GM19351 (cell line): ENCODE measurements around the gene FCER1A.

Experiments
- ATAC-seq: cut with Tn5 transposase; IDR thresholded peaks from one replicate; pipeline ENCODE4 v1.9.1; 2021; ENCODE audit warnings: mild to moderate bottlenecking, moderate library complexity; ENCODE audit not compliant: unreplicated experiment

Gene FCER1A

DNA sequence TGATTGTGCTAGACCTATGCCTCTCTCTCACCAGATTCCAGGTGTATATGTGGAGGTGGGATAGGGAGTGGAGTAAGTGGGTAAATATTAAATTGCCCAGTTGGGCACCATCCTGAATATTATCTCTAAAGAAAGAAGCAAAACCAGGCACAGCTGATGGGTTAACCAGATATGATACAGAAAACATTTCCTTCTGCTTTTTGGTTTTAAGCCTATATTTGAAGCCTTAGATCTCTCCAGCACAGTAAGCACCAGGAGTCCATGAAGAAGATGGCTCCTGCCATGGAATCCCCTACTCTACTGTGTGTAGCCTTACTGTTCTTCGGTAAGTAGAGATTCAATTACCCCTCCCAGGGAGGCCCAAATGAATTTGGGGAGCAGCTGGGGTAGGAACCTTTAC lies at the start of gene FCER1A:
FCER1A (plus strand) TSS at position 242 of the 400 bp plus-strand sequence; CDS start at position 271, 29 bp downstream.
- no peak for ATAC-seq

DNA sequence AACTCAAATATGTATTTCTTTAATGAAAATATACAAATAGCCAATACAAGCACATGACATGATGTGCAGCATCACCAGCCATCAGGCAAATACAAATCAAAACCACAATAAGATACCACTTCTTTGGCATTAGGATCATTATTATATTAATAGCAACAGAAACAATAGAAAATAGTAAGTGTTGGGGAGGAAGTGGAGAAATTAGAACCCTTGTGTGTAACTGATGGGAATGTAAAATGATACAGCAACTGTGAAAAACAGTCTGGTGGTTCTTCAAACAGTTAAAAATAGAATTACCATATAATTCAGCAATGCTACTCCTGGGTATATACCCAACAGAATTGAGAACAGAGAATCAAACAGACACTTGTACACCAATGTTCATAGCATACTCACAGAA lies 40.8 kb upstream of the FCER1A start:
- no peak for ATAC-seq

DNA sequence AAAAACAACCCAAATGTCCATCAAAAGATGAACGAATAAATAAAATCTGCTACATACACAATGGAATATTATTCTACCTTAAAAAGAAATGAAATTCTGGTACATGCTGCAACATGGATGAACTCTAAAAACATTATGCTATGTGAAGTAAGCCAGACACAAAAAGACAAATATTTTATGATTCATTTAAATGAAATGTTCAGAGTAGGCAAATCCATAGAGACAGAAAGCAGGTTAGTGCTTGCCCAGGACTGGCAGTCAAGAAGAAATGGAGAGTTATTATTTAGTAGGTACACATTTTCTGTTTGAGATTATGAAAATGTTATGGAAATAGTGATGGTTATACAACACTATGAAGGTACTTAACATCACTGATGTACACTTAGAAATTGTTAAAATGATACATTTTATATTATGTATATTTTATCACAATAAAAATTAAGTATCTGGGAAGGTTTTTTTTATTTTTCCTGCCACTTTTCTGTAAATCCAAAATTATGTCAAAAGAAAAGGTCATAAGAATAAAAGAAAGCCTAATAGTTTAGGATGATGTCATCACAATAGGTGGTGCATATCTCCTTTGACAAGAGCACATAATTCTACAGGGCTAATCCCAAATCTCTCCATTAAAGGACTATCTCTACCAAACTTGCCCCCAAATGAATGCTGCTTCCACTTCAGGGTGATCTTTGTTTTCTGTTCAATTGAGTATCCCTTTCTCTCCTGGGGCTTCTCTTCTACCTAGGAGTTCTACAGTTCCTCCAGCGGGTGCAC lies 40.2 kb upstream of the FCER1A start:
- ATAC-seq = no peak

DNA sequence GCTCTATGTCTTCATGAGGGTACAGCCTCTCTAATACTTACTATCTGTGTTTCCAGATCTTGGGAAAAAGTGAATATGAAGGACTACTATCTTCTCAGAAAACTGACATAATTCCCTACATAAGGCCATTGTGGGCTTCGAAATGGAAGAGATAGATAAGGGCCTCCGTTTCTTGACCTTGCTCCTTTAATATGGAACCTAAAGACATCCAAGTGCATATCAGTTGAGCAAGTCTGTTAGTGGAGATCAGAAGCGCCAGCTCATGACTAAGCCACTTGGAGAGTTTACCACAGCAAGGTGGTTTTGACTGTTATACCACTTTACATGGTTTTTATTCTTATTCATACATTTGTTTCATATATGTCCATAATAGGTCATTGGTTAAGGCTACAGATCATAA lies 35.3 kb upstream of the FCER1A start:
- no peak for ATAC-seq

DNA sequence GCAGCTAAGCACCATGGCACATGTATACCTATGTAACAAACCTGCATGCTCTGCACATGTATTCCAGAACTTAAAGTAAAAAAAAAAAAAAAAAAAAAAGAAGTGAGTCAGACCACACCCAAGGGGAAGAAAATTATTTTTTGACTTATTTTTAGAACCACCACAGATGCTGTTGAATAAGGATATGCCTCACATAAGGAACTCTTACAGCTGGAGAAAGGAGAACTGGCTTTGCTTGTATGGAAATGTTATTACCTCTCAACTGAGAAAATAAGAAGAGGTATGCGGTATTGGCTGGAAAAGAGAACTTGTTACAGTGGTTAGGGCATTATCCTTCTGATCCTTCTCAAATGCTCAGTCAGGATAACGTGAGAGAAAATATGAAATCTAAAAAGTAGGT lies 27.5 kb upstream of the FCER1A start:
- no peak for ATAC-seq

DNA sequence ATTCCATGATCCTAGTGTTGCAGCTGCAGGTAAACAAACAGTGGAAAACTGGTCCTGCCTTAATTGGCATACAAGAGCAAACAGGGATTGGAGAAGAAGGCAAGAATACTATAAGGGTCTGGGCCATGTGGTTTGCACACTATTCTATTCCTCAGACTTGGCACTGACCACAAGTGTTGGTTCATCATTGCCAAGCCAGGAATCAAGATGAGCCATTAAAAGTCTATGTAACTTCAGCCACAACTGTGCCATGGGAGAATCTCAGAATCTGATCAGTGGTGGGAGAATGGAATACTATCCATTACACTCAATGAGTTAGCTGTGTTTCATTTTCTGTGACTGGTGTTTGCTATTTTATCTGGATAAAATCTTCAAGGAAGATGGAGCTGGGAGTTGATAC lies 26.2 kb upstream of the FCER1A start:
- ATAC-seq = no peak

DNA sequence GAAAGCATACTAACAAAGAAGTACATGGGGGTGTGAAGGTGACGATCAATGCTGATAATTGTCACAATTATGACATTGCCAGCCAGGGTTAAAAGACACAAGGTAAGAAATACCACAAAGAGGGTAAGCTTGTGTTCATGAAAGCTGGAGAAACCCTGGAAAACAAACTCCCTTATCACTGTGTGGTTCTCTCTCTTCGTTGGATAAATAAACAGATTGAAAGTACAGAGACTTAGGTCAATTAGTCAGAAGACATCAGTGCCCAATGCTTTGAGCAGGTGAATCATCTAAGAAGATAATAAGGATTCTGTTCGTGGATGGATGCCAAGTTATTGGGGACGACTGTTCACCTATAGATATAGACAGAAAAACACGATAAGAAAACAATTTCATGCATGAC lies 22.4 kb upstream of the FCER1A start:
- no peak for ATAC-seq

DNA sequence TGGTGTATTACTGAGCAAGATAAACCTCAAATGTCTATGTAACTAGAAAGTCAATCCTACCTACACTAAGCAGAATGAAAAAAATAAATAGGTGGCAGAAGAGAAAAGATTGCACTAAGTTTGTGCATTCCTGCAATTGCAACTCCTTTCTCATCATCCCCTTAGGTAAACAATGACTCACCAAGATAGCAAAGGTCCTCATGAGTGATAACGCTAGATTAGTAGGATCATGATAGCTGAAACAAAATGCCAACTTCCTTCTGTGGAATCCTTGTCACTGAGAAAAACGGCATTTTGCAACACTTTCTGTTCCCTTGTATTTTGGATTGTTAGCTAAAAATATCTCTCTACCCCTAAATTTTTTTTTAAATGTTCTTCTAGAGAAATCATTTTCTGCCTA lies 20.0 kb upstream of the FCER1A start:
- no peak for ATAC-seq

DNA sequence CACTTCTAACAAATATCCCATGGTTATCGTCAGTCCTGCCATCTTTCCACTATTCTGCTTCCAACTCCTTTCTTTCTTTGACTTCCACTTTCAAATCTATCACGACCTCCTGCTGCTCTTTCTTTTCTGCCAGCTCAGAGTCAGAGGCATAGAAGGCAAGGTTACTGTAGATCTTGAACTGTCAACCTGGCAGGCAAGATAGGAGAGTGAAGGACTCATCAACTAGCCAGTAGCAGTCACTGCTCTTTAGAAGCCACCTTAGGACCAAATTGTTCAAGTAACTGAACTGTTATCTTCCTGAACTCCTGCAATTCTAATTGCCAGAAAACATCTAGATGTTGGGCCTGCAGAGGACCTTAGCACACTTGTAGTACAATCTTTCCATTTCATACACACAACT lies 13.1 kb upstream of the FCER1A start:
- ATAC-seq = no peak

DNA sequence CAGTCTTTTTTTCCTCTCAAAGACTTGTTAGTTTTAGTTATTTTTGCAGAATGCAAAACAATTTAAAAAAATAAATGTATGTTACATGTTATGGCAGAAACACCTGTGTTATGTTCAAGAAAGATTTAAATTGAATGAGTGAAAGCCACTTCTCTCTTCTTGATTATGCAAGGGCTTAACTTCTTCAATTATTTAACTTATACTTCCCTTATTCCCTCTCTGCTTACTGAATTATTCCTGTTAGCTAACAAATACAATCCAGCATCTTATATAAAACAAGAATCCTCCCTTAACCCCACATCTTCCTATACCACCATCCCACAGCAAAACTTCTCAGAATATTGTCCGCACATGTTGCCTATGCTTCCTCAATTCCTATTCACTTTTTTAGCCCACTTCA lies 10.7 kb upstream of the FCER1A start:
- no peak for ATAC-seq

DNA sequence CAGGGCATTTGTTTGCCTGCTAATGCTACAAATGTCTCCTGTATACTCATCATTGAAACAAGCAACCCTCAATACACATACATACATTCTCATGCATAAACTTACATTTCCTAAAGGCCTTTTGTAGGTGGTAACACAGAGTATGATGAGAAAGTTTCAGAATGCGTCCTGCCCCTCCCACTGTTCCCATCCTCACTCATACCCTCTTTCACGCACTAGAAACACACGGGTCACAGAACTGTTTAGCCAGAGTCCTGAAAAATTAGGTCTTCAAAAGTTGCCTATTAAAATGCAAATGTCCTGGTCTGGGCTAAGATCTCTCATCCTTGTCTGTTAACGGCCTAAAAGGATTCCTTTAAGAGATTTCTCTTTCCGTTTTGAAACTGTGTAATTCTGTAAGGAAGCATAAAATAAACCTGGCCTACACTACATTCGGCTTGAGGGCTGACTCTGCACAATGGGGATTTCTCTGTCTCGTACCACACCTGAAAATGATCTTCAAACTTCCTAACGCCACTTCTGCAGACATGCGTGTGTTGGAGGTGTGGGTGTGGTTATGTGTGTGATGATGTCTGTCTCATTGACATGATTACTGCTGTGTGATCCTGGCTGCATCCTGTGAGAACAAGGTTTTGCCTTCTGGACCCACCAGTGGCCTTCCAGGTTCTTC lies 5.3 kb upstream of the FCER1A start:
- ATAC-seq = no peak

DNA sequence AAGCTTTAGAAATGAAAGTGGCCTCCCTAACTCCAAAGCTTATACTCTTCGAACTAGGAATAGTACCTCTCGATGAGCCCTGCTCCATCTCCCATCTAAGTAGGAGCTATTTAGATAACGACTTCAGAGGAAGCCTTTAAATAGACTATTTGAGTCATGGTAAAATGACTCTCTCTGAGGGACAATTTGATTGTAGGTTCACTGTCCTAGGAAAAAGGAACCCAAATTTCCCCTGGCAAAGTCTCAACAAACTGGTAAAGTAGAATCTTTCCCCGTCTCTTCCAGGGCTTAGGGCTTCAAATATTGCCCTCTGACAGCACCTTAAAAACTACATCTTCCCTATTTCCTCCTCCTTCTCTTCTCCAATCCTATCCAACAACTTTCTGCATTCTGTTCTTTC lies 2.0 kb upstream of the FCER1A start:
- ATAC-seq = no peak

DNA sequence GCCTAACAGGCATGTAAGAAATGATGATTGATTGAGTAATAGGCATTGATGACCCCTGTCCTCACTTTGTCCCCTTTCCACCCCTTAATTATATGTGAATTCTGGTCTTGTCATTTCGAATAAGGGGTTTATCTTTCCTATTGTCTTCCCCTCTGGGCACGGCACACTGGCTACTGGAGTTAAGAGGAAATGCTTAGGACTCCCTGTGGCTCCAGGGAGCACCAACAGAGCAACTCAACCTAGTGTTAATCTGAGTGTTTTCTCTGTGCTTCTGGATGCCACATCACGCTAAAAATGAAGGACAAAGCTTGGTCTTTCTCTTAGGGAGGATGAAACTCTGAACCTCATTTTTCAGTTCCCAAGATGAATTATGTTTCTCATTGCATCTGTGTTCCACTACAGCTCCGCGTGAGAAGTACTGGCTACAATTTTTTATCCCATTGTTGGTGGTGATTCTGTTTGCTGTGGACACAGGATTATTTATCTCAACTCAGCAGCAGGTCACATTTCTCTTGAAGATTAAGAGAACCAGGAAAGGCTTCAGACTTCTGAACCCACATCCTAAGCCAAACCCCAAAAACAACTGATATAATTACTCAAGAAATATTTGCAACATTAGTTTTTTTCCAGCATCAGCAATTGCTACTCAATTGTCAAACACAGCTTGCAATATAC lies 5.3 kb downstream of the FCER1A start:
- ATAC-seq = no peak

DNA sequence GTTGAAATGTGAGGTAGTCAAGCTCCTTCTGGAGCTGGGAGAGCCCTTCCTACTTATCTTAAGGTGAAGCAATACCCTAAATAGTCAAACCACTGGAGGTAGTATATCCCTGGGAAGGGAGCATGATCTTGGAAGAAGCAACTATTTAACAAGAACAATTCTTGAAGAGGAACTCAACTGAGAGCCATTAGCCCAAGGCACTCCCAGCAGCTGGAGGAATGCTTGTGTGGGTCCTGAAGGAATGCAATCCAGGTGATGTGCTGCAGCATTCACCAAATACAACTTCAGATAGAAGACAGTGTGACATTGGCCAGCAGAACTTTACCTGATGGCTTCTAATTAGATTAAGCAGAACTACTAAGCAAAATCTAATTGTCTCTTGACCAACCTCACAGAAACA lies 9.5 kb downstream of the FCER1A start:
- no peak for ATAC-seq

DNA sequence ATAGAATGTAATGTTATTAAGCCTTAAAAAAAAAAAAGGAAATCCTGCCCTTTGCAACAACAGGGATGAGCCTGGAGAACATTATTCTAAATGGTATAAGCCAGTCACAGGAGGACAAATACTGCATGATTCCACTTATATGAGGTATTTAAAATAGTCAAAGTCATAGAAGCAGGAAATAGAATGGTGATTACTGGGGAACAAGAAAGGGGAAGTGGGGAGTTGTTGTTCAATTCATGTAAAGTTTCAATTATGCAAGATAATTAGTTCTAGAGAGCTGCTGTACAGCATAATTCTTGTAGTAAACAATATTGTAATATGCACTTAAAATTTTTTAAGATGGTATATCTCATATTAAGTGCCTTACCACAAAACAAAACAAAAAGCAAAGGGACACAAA lies 13.2 kb downstream of the FCER1A start:
- ATAC-seq = no peak

DNA sequence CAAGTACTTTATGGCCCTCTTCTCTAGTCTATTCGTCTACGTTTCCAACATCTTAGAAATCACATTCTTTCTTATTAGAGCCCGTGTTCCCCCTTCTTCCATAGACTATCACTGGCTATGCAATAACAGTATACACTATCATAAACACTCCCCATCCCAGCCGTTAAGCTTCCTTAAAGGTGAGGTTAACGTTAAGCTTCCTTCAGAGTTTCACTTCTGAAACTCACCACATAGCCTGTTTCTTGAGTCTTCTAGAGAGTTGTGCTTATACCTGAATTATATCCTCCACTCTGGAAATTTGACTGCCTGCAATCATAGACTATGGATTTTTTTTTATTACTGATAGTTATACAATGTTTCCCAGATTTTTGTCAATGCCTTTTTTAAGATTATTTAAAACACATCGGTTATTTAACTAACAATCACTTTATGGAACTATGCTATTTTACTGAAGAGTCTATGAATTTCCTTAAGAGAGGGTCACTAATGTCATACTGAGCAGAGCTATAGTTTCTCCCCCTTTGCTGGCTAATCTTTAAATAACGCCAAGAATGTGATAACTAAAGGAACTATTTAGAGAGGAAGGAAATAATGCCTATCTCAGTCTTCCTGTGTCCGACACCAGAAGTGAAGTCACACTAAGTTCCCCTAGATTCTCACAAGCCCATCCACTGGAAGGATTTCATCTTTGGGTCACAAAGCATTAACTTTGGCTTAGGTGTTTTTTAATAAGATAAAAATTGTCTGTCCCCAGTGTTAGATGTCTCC lies 16.8 kb downstream of the FCER1A start:
- ATAC-seq = no peak

DNA sequence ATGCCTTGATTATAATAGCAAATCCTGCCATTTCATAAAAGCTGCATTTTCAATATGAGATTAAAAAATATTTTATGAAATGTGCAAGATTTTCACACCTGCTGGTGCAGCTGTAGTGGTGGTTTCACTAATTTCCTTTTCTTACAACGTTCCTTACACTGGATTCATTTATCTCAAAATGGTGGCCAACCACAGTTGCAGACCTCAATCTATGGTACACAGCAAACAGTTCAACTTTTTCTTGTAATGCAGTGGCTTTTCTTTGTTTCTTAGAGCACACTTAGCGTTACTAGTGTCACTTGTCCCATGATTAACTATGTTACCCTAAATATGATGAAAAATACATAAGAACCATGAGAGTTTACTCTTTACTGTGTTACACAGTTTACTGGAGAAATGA lies 32.7 kb downstream of the FCER1A start:
- ATAC-seq = no peak

DNA sequence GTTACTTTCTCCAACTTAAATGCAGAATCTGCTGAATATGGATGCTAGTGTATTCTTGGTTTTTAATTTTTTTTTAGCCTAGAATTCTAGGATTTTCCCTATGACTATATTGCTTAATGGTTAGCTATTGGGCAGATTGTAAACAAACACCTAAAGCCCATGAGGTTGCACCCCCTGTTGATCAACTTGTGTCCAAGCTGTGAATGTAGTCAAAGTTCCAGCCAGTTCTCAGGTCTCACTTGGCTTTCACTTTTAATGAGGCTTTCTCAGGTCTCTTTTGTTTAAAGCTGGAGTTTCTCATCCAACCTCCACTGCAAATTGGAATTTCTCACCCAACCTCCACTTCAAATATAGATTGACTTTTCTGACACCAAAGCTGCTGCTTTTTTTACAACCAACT lies 35.9 kb downstream of the FCER1A start:
- no peak for ATAC-seq

DNA sequence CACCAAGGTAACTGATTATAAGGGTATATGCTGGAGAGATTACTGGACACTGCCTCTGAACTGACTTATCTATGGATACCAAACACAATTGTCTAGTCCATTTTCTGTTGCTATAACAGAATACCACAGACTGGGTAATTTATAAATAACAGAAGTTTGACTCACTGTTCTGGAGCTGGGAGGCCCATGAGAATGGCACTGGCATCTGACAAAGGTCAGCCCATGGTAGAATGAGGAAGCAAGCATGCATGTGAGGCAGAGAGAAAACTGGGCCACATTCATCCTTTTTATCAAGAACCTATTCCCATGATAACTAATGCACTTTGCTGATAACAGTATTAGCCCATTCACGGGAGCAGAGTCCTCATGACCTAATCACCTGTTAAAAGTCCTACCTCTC lies 37.4 kb downstream of the FCER1A start:
- no peak for ATAC-seq

DNA sequence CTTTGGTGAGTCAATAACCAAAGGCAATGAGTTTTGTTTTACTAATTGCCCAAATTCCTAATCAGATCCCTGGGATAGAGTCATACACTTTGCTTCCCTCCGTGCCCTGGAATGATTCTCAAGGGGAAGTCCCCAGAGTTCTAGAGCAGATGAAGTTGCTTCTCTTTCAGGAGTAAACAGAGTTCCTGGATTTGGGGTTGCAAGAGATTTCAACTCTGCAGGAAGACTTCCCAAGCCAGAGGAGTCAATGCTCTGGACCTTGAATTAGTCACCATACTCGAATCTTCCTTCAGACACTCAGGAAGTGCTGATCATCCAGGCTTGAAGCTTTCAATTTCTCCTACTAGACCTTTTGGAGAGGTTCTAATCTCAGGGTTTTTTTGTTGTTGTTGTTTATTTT lies 39.6 kb downstream of the FCER1A start:
- ATAC-seq = no peak

DNA sequence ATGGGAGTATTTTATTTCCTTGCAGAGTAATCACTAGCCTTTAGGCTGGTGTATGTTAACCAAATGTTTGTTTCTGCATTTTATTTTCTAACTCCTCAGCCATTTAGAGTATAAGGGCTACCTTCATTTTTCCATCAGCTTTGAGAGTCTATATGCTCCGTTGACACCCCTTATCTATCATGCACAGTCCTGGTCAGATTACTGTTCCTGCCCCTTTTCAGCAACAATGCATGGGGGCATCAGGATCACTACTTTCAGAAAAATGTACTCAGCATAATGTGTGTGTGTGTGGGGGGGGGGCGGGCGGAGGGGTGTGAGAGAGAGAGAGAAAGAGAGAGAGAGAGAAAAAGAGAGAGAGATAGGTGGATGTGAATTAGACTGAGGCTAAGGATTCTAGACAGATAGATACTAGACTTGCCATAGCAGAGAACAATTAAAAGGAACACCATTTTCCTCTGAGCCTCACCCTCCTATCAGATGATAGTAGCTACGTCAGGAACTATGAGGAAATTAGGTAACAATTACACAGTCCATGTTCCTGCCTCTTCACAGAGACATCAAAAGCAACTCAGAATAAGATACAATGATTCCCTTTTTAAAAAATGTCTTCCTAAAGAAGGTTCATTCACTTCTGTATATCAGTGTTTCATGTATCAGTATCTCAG lies 40.8 kb downstream of the FCER1A start:
- no peak for ATAC-seq
